ENCODE results near the gene KIF3C.

GRCh38 chr2:26010943-26011342, 28.6 kb upstream of the KIF3C start:
- TF ChIP-seq, protein P1, sequence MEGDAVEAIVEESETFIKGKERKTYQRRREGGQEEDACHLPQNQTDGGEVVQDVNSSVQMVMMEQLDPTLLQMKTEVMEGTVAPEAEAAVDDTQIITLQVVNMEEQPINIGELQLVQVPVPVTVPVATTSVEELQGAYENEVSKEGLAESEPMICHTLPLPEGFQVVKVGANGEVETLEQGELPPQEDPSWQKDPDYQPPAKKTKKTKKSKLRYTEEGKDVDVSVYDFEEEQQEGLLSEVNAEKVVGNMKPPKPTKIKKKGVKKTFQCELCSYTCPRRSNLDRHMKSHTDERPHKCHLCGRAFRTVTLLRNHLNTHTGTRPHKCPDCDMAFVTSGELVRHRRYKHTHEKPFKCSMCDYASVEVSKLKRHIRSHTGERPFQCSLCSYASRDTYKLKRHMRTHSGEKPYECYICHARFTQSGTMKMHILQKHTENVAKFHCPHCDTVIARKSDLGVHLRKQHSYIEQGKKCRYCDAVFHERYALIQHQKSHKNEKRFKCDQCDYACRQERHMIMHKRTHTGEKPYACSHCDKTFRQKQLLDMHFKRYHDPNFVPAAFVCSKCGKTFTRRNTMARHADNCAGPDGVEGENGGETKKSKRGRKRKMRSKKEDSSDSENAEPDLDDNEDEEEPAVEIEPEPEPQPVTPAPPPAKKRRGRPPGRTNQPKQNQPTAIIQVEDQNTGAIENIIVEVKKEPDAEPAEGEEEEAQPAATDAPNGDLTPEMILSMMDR (conservative IDR thresholded peaks at IDR 0.05; ENCODE audit: low read depth, low read length), result no peak
- no peak for TF ChIP-seq EZH2 (IDR thresholded peaks at IDR 0.05; ENCODE audit: borderline replicate concordance, low read depth, low read length, poor library complexity, severe bottlenecking)
